K562 (cell line): ENCODE results near the gene FBLN2. TPM values are rescaled to one million over a fixed set of nuclear protein-coding genes. Genes with fewer than 3 reads are reported as not detected.

ENCODE experiments used
- ARNT ChIP-seq, 2 experiments: fragments of 450-650 bp; IDR thresholded peaks; 2 replicates each; pipeline ENCODE4 v1.6.1; 2016; ENCODE audit warnings: mild to moderate bottlenecking in 1 of 2
- CEBPG ChIP-seq, 3 experiments: fragments of 200-800 bp in 1 of 3; sonication (Bioruptor generic) in 1 of 3; sonication (generic) in 1 of 3; formaldehyde crosslinking in 1 of 3; IDR thresholded peaks in 2 of 3; conservative IDR thresholded peaks in 1 of 3; 2 replicates each; pipeline versions ENCODE4 v1.6.1 to v1.8.0; 2016 to 2022; ENCODE audit warnings: missing compliant biosample characterization in 2 of 3, missing genetic modification characterization in 2 of 3, mild to moderate bottlenecking in 1 of 3, missing genetic modification reagents in 1 of 3
- CREB1 ChIP-seq, 2 experiments: sonication (generic) in 1 of 2; formaldehyde crosslinking in 1 of 2; IDR thresholded peaks; 2 replicates each; pipeline versions ENCODE4 v1.6.1 to v1.8.0; 2012 to 2022; ENCODE audit warnings: inconsistent platforms in 1 of 2, mild to moderate bottlenecking in 1 of 2, missing genetic modification reagents in 1 of 2, moderate library complexity in 1 of 2
- DACH1 ChIP-seq: fragments of 450-650 bp; IDR thresholded peaks from 2 replicates; pipeline ENCODE4 v1.6.1; 2018; ENCODE audit not compliant: partially characterized antibody
- HMGN3 ChIP-seq: IDR thresholded peaks from 2 replicates; pipeline ENCODE4 v1.6.1; 2011; ENCODE audit warnings: borderline replicate concordance, low read depth, mild to moderate bottlenecking, mixed read lengths, low read length; ENCODE audit not compliant: insufficient read length; ENCODE audit errors: extremely low read depth
- HNRNPLL ChIP-seq: fragments of 200-400 bp; formaldehyde crosslinking; IDR thresholded peaks from 2 replicates; pipeline ENCODE4 v1.6.1; 2017; ENCODE audit warnings: low read length, low read depth, mild to moderate bottlenecking; ENCODE audit not compliant: poor library complexity, severe bottlenecking
- KLF6 ChIP-seq: fragments of 250-450 bp; sonication (Bioruptor Pico); IDR thresholded peaks from 2 replicates; pipeline ENCODE4 v1.4.0; 2020; ENCODE audit warnings: mild to moderate bottlenecking, moderate library complexity, borderline replicate concordance
- SRSF3 ChIP-seq: fragments of 200-400 bp; formaldehyde crosslinking; IDR thresholded peaks from 2 replicates; pipeline ENCODE4 v1.6.1; 2016; ENCODE audit warnings: mild to moderate bottlenecking, low read length, moderate library complexity; ENCODE audit not compliant: insufficient read depth
- ZKSCAN3 ChIP-seq: fragments of 250-450 bp; sonication (Bioruptor Pico); IDR thresholded peaks from 2 replicates; pipeline ENCODE4 v1.4.0; 2020
- ZNF184 ChIP-seq: sonication (generic); formaldehyde crosslinking; IDR thresholded peaks from 2 replicates; pipeline ENCODE4 v1.5.0; 2020; ENCODE audit warnings: missing genetic modification reagents
- ZNF282 ChIP-seq: sonication (generic); formaldehyde crosslinking; IDR thresholded peaks from 2 replicates; pipeline ENCODE4 v1.8.1; 2023; ENCODE audit warnings: missing genetic modification reagents
- ZNF583 ChIP-seq: fragments of 250-450 bp; sonication (Bioruptor Pico); IDR thresholded peaks from 2 replicates; pipeline ENCODE4 v1.4.0; 2020
- polyA plus RNA-seq, 8 experiments: library from polyadenylated mRNA; depleted of rRNA in 4 of 8; stranded (reverse) in 5 of 8; unstranded in 3 of 8; fragments of >200 nt; fragmentation: Nextera tagmentation in 2 of 8; fragmentation: Illumina TruSeq in 1 of 8; extraction: Ambion mirVana in 2 of 8; extraction: Trizol in 1 of 8; gene quantifications; 2 replicates each; pipeline versions ENCODE4 v1.2.1 to v1.2.3, GENCODE V29; 2011 to 2014; ENCODE audit warnings: inconsistent platforms in 1 of 8, missing spikeins in 1 of 8
- total RNA-seq, 7 experiments: library from RNA; depleted of rRNA in 6 of 7; stranded (reverse); fragments of >200 nt in 6 of 7; fragmentation: Illumina TruSeq in 2 of 7; extraction: Trizol in 2 of 7; gene quantifications; 2 replicates each; pipeline versions ENCODE4 v1.2.1 to v1.2.3, GENCODE V29; 2011 to 2021; ENCODE audit warnings: low replicate concordance in 1 of 7
- TF ChIP-seq, protein P1 (sequence below): fragments of 450-650 bp; IDR thresholded peaks from 2 replicates; pipeline ENCODE4 v1.6.1; 2016; ENCODE audit warnings: mild to moderate bottlenecking
- TF ChIP-seq, protein P2 (sequence below), 3 experiments: fragments of 200-800 bp in 1 of 3; fragments of 250-450 bp in 1 of 3; fragments of 450-650 bp in 1 of 3; sonication (Bioruptor Pico) in 1 of 3; sonication (Bioruptor generic) in 1 of 3; formaldehyde crosslinking in 1 of 3; IDR thresholded peaks; 2 replicates each; pipeline versions ENCODE4 v1.6.1 to v1.8.0; 2016 to 2022; ENCODE audit warnings: mild to moderate bottlenecking in 2 of 3, missing genetic modification characterization in 2 of 3, missing compliant biosample characterization in 1 of 3, moderate library complexity in 1 of 3
- TF ChIP-seq, protein P3 (sequence below): sonication (generic); formaldehyde crosslinking; IDR thresholded peaks from 2 replicates; pipeline ENCODE4 v1.8.1; 2023; ENCODE audit warnings: mild to moderate bottlenecking, missing genetic modification reagents, moderate library complexity

Gene FBLN2
- total and polyA plus RNA-seq, 9 of the 15 experiments (the other 6 are each of a cell fraction or from before 2014, with no cell fraction given) = 0.03 to 0.10 (median 0.04) TPM; not detected in 6

DNA sequence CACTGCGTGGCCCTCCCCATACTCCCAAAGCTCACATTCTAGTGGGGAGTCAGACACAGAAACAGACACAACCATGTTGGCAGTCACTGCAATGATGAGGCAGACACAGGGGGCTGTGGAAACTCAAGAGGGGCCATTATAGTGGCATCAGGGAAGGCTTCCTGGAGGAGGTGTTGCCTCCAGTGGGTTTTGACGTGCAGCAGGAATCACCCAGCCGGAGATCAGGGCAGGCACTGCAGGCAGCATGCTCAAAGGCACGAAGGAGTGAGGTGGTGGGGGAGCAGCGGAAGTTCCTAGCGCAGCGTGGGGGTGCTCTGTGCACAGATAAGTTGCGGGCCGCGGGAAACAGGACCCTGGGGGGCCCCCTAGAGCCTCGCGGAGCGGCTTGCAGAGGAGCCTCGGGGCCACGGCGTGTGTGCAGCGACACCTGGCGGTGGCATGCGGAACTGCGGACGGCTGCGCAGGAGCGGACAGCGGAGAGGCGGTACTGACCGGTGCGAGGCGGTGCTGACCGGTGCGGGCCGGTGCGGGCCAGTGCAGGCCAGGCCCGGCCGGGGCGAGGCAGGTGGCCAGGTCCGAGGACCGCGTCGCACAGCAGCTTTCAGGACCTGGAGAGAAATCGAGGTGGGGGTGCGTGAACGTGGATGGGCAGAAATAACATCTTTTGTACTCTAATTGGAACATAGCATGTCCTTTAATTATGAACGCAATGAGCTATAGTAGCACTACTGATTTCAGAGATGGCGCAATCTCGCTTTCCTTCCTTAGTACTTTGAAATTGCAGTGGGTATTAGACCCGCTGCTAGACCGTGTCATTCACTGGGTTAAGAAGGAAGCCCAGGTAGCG is 101.5 kb downstream of the FBLN2 start (continued):
- TF ChIP-seq KLF6 (peak; percentile 76; the same call in 1 of the 2 replicates), HMGN3 (peak; percentile 96), ZNF282 (CRISPR knock-in tag) (no peak), ZNF184 (CRISPR knock-in tag) (no peak), ZKSCAN3 (no peak), SRSF3 (no peak), CEBPG (CRISPR knock-in tag; IDR thresholded peaks at IDR 0.05) (peak; percentile 59; the same call in 1 of the 2 replicates), CEBPG (tag; conservative IDR thresholded peaks at IDR 0.05 in 1 of 2, IDR thresholded peaks at IDR 0.05 in 1 of 2) (peak; percentile 75 to 86), ZNF583 (peak; percentile 82; the same call in 1 of the 2 replicates), DACH1 (peak; percentile 43), HNRNPLL (peak; percentile 79), ARNT (IDR thresholded peaks at IDR 0.05) (peak; percentile 59 to 77; a peak in 1 of 4 replicates), CREB1 (IDR thresholded peaks at IDR 0.05) (peak; percentile 22; the same call in 1 of the 2 replicates), CREB1 (CRISPR knock-in tag; IDR thresholded peaks at IDR 0.05) (peak; percentile 82; the same call in 1 of the 2 replicates)
- TF ChIP-seq, protein P1, sequence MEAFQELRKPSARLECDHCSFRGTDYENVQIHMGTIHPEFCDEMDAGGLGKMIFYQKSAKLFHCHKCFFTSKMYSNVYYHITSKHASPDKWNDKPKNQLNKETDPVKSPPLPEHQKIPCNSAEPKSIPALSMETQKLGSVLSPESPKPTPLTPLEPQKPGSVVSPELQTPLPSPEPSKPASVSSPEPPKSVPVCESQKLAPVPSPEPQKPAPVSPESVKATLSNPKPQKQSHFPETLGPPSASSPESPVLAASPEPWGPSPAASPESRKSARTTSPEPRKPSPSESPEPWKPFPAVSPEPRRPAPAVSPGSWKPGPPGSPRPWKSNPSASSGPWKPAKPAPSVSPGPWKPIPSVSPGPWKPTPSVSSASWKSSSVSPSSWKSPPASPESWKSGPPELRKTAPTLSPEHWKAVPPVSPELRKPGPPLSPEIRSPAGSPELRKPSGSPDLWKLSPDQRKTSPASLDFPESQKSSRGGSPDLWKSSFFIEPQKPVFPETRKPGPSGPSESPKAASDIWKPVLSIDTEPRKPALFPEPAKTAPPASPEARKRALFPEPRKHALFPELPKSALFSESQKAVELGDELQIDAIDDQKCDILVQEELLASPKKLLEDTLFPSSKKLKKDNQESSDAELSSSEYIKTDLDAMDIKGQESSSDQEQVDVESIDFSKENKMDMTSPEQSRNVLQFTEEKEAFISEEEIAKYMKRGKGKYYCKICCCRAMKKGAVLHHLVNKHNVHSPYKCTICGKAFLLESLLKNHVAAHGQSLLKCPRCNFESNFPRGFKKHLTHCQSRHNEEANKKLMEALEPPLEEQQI = no peak; the same call in 1 of the 2 replicates
- TF ChIP-seq, protein P2, sequence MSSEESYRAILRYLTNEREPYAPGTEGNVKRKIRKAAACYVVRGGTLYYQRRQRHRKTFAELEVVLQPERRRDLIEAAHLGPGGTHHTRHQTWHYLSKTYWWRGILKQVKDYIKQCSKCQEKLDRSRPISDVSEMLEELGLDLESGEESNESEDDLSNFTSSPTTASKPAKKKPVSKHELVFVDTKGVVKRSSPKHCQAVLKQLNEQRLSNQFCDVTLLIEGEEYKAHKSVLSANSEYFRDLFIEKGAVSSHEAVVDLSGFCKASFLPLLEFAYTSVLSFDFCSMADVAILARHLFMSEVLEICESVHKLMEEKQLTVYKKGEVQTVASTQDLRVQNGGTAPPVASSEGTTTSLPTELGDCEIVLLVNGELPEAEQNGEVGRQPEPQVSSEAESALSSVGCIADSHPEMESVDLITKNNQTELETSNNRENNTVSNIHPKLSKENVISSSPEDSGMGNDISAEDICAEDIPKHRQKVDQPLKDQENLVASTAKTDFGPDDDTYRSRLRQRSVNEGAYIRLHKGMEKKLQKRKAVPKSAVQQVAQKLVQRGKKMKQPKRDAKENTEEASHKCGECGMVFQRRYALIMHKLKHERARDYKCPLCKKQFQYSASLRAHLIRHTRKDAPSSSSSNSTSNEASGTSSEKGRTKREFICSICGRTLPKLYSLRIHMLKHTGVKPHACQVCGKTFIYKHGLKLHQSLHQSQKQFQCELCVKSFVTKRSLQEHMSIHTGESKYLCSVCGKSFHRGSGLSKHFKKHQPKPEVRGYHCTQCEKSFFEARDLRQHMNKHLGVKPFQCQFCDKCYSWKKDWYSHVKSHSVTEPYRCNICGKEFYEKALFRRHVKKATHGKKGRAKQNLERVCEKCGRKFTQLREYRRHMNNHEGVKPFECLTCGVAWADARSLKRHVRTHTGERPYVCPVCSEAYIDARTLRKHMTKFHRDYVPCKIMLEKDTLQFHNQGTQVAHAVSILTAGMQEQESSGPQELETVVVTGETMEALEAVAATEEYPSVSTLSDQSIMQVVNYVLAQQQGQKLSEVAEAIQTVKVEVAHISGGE (CRISPR knock-in tag; IDR thresholded peaks at IDR 0.05) = peak in 2 of 3 experiments; percentile 76 to 77; a peak in 3 of 6 replicates
- TF ChIP-seq, protein P3, sequence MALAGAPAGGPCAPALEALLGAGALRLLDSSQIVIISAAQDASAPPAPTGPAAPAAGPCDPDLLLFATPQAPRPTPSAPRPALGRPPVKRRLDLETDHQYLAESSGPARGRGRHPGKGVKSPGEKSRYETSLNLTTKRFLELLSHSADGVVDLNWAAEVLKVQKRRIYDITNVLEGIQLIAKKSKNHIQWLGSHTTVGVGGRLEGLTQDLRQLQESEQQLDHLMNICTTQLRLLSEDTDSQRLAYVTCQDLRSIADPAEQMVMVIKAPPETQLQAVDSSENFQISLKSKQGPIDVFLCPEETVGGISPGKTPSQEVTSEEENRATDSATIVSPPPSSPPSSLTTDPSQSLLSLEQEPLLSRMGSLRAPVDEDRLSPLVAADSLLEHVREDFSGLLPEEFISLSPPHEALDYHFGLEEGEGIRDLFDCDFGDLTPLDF = peak; percentile 65
